Retinal pigment epithelial cell (primary cell): Measurements from ENCODE around the gene OPRM1.

Experiments
- DNase-seq: peaks from one replicate; pipeline ENCODE4 v3.0.0-alpha.2; 2010; ENCODE audit warnings: low read depth
- H3K4me3 ChIP-seq: 2 replicates; pipeline ENCODE4 v1.5.1; 2011; ENCODE audit warnings: mild to moderate bottlenecking, low read length, control low read depth, moderate library complexity
- TF ChIP-seq, protein P1 (sequence below): conservative IDR thresholded peaks from 2 replicates; pipeline ENCODE4 v1.5.1; 2011; ENCODE audit warnings: low read depth, low read length, control low read depth, inconsistent platforms

The OPRM1 gene

DNA sequence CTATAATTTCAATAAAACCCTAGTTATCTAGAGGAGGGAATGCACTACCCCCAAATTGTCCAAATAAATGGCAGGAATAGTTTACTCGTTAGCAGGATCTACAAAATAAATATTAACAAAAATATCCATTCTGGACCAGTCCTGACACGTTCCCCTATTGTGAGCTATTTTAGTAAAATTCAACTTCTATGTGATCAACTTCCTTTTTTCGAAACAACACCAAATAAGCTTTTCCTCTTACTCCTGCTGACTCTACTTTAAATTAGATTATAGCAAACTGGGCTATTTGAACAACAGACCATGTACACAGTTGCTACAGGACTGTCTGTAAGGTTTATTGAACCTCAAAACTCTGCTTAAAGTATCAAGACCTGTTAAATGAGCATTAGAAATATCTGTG lies 163.3 kb downstream of the OPRM1 start:
- TF ChIP-seq, protein P1, sequence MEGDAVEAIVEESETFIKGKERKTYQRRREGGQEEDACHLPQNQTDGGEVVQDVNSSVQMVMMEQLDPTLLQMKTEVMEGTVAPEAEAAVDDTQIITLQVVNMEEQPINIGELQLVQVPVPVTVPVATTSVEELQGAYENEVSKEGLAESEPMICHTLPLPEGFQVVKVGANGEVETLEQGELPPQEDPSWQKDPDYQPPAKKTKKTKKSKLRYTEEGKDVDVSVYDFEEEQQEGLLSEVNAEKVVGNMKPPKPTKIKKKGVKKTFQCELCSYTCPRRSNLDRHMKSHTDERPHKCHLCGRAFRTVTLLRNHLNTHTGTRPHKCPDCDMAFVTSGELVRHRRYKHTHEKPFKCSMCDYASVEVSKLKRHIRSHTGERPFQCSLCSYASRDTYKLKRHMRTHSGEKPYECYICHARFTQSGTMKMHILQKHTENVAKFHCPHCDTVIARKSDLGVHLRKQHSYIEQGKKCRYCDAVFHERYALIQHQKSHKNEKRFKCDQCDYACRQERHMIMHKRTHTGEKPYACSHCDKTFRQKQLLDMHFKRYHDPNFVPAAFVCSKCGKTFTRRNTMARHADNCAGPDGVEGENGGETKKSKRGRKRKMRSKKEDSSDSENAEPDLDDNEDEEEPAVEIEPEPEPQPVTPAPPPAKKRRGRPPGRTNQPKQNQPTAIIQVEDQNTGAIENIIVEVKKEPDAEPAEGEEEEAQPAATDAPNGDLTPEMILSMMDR: no peak
- no peak for DNase-seq
- no peak overlapping the region for H3K4me3 ChIP-seq

DNA sequence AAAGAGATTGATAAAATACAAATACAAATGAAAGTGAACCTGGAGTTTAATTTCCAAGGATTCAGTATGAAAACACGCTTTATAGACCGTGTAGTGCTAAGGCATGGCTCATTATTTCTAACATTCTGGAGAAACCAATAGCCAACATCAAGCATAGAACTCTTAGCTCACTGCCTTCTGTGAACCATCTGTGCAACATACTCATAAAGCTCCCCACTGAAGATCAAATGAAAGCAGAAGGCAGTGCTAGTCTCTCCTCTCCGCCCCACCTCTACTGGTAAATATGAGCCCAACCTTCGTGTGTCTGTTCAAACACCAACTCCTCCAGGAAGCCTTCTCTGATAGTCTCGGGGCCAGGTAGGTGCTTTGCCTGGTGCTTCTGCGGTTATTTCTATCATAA lies 163.9 kb downstream of the OPRM1 start:
- TF ChIP-seq, protein P1: no peak
- no peak for DNase-seq

DNA sequence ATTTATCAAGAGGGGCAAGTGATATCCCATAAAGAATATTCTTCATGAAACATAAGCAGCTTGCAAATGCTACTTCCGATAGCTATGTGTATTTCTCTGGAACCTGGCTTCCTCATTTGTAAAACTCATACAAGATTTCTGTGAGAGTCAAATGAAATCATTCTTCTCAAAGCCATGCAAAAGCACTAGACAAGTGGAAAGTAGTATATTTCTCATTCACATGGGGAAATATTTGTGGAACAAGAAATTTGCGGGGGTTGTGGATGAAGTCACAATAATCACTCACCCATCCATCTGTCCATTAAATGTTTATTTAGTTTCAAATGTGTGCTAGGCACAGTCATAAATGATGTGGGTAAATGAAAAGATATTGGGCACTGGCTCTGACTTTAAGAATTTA lies 167.1 kb downstream of the OPRM1 start:
- H3K4me3 ChIP-seq: no peak overlapping the region
- DNase-seq: no peak
- TF ChIP-seq, protein P1: no peak

More for the DNA sequence above, 163.9 kb downstream of the OPRM1 start:
- H3K4me3 ChIP-seq: no peak overlapping the region

DNA sequence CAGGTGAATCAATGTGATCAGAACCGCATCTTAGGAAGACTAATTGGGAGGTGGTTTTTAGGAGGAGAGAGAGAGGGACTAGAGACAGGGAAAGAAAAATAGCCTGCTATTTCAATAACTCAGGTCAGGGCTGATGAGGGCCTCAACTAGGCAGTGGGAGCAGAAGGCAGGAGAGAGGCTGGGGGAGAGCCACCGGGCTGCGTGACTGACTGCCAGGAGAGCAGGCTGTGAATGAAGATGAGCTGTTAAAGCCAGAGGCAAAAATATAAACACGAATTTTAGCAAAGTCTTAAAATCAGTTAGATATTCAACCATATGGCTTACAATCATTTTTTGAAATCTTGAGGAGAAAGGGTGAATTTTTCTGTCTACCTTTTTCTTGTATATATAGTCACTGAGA lies 168.0 kb downstream of the OPRM1 start:
- no peak overlapping the region for H3K4me3 ChIP-seq
- DNase-seq: no peak
- TF ChIP-seq, protein P1: no peak

DNA sequence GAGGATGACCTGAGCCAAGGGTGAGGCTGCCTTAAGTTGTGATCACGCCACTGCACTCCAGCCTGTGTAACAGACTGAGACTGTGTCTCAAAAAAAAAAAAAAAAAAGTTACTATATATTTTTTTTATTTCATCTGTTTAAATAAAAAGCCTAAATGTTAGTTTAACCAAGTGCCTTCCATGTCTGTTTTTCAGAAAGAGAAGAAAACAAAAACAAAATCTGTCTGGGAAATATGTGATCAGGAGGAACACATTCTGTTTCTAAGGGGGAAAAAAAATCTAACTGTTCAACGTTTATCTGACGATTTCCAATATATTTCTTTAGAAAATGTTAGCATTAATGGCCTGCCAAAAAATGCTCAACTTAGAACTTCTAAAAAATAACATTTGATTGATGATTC lies 170.5 kb downstream of the OPRM1 start:
- no peak for DNase-seq
- TF ChIP-seq, protein P1: no peak
- no peak overlapping the region for H3K4me3 ChIP-seq

DNA sequence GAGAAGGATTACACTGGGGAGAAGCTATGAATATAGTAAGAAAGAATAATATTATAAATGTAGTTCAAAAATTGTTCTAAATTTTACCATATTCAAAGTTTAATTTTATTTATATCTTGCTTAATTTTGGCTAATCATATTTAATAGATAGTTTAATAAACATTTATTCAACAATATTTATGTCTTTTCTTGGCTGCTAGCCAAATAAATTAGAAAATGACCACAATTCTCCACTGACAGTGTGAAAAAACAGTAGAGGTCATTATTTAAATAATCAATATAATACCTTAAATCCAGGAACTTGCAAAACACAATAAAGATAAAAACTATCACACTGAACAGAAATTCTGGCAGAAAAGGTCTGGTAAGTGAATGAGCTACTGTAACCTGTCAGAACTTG lies 171.6 kb downstream of the OPRM1 start:
- TF ChIP-seq, protein P1: no peak
- H3K4me3 ChIP-seq: no peak overlapping the region
- DNase-seq: no peak

DNA sequence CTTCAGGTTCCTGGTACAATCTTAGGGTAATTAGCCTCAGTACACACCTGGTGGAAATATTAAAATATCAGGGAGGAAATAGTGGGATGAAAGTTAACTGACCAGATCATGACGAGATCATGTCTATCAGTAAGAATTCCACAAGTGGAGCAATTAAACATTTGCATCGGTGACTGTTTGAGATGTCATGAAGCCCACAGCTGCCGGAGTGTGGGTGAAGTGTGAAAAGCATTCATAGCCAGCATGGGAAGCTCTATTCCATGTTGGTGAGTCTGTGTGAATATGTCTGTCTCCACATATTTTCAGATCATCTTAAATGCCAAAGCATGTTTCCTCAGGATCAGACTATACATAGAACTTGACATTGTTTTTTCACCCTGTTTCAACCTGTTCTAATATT lies 174.7 kb downstream of the OPRM1 start:
- no peak for DNase-seq
- TF ChIP-seq, protein P1: no peak
- H3K4me3 ChIP-seq: no peak overlapping the region
